Uterus (tissue), 4 donors: ENCODE data around the gene OVOL3. TPM values are rescaled to one million over a fixed set of nuclear protein-coding genes. Genes with fewer than 3 reads are reported as not detected.
"Not testable (repeated sequence)": the region's sequence is repeated elsewhere in the genome, so short reads cannot be mapped to it uniquely, and the experiment has no call there.

Experiments
- DNase-seq, 2 donors: peaks; one replicate each; pipeline ENCODE4 v3.0.0-alpha.2; 2019 to 2020
- H3K27ac ChIP-seq, 2 donors: fragments of 200-600 bp; sonication (generic); 1 replicate in 1 of 2; 2 replicates in 1 of 2; pipeline ENCODE4 v1.5.1; 2016 to 2018
- H3K27me3 ChIP-seq, 2 donors: fragments of 200-600 bp; sonication (generic); one replicate each; pipeline ENCODE4 v1.5.1; 2018 to 2019; ENCODE audit warnings: control low read depth in 1 of 2
- H3K36me3 ChIP-seq, 2 donors: fragments of 200-600 bp; sonication (generic); one replicate each; pipeline ENCODE4 v1.5.1; 2019; ENCODE audit warnings: control low read depth in 1 of 2
- H3K4me1 ChIP-seq, 2 donors: fragments of 200-600 bp; sonication (generic); one replicate each; pipeline ENCODE4 v1.5.1; 2018 to 2019; ENCODE audit warnings: control low read depth in 1 of 2
- H3K4me3 ChIP-seq, 2 donors: fragments of 200-600 bp; sonication (generic); 1 replicate in 1 of 2; 2 replicates in 1 of 2; pipeline ENCODE4 v1.5.1; 2018 to 2019; ENCODE audit warnings: mild to moderate bottlenecking in 1 of 2
- H3K9me3 ChIP-seq, 2 donors: fragments of 200-600 bp; sonication (generic); one replicate each; pipeline ENCODE4 v1.5.1; 2019; ENCODE audit warnings: control low read depth in 1 of 2
- POLR2A ChIP-seq, 2 donors: fragments of 450-650 bp; IDR thresholded peaks; one replicate each; pipeline ENCODE4 v1.6.1; 2016; ENCODE audit warnings: antibody characterized with exemption in 2 of 2, mild to moderate bottlenecking in 1 of 2, moderate library complexity in 1 of 2
- intact Hi-C: fragments of 100-400 bp; cut with DNase I; formaldehyde crosslinking; loops from one replicate; pipeline ENCODE4 v1.15.1; 2023; ENCODE audit warnings: low total_unique reads
- total RNA-seq, 4 donors: library from RNA; depleted of rRNA in 3 of 4; stranded (reverse); fragments of >200 nt in 3 of 4; gene quantifications; one replicate each; pipeline versions ENCODE4 v1.1.0 to v1.2.4, GENCODE V29; 2014 to 2023
- TF ChIP-seq, protein P1 (sequence below), 4 experiments: fragments of 200-600 bp in 2 of 4; fragments of 450-650 bp in 2 of 4; sonication (generic) in 2 of 4; IDR thresholded peaks; one replicate each; pipeline ENCODE4 v1.5.1; 2016 to 2019; ENCODE audit warnings: antibody characterized with exemption in 4 of 4, mild to moderate bottlenecking in 2 of 4, moderate library complexity in 1 of 4
- donor health status: DM: yes; HTN: yes; CAD: no.

Gene OVOL3
- total RNA-seq: not detected

DNA sequence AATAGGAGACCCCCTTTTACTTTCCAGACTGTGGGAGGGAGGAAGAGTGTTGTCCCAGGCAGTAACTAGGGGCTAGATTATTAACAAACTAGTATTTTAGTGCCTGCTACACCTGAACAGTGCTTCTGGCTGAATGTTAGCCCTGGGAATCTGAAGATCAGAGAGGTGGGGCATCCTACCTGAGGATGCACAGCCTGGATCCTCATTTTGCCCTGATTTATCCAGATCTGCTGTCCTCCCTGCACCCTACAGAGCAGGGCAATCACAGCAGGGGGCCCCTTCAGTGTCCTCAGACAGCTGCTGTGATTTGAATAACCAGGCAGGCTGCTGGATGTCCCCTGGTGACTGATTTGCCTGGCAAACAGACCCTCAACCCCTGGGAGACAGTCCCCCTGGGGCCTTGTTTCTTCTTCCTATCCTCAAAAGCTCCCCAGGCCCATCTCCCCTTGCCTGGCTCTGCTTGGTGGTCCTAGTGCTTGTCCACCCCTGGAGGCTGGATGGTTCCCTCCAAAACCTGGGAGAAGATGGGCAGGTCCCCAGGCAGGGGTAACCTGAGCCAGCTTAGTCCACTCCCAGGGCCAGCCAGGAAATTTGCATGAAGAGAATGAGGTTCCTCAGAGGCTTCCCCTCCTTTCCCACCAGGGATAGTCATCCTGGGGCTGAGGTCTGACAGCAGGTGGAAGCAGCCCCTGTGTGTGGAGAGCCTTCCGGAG is at the start of gene OVOL3:
Gene OVOL3, plus strand, starts transcription at position 657 of the 713 bp plus-strand sequence. CDS start 60 bp downstream, outside the sequence.
- intact Hi-C loops: loop anchor here (10.0 kb wide), 1 partner anchor 56 kb away; the partner anchor contains the start of genes THAP8 and WDR62

GRCh38 chr19:36061367-36061766 is 49.6 kb upstream of the OVOL3 start:
- Histone ChIP-seq H3K4me1 (no peaks in the 10 kb centered on the region), H3K27ac (no peak overlapping the region), H3K27me3 (no peaks in the 10 kb centered on the region), H3K4me3 (no peak overlapping the region), H3K9me3 (no peaks in the 10 kb centered on the region), H3K36me3 (no peaks in the 10 kb centered on the region)
- intact Hi-C loops: no loop called here
- DNase-seq: no peak
- no peak for TF ChIP-seq POLR2A (IDR thresholded peaks at IDR 0.05)
- TF ChIP-seq, protein P1, sequence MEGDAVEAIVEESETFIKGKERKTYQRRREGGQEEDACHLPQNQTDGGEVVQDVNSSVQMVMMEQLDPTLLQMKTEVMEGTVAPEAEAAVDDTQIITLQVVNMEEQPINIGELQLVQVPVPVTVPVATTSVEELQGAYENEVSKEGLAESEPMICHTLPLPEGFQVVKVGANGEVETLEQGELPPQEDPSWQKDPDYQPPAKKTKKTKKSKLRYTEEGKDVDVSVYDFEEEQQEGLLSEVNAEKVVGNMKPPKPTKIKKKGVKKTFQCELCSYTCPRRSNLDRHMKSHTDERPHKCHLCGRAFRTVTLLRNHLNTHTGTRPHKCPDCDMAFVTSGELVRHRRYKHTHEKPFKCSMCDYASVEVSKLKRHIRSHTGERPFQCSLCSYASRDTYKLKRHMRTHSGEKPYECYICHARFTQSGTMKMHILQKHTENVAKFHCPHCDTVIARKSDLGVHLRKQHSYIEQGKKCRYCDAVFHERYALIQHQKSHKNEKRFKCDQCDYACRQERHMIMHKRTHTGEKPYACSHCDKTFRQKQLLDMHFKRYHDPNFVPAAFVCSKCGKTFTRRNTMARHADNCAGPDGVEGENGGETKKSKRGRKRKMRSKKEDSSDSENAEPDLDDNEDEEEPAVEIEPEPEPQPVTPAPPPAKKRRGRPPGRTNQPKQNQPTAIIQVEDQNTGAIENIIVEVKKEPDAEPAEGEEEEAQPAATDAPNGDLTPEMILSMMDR (IDR thresholded peaks at IDR 0.05): no peak

More for the DNA sequence above, at the start of gene OVOL3:
- Histone ChIP-seq H3K9me3 (no peaks in the 10 kb centered on the region), H3K4me3 (no peak within 1 kb of the TSS), H3K4me1 (peaks cover 0 to 8% of the 10 kb centered on the region in 2 donors), H3K27ac (no peak within 1 kb of the TSS), H3K27me3 (no peaks in the 10 kb centered on the region), H3K36me3 (no peaks in the 10 kb centered on the region)
- TF ChIP-seq POLR2A (IDR thresholded peaks at IDR 0.05): no peak
- TF ChIP-seq, protein P1 (IDR thresholded peaks at IDR 0.05): no peak
- no peak for DNase-seq

DNA sequence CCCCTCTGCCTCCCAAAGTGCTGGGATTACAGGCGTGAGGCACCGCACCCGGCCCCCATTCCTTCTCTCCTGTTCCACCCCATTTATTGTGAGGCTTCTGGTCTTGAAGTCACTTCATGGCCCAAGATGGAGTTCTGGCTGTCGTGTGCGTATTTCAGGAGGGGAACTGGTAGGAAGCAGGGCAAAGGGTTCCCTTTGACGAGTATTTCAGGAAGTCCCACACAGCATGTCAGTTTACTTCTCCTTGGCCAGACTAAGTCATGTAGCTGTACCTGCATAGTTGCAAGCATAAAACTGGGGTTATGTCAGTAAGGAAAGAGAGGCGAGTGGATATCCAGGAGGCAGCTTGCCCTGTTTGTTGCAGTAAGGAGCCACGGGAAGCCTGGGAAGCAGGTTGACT is 46.1 kb upstream of the OVOL3 start:
- H3K27ac ChIP-seq: no peak overlapping the region
- no peak for TF ChIP-seq POLR2A (IDR thresholded peaks at IDR 0.05)
- TF ChIP-seq, protein P1 (IDR thresholded peaks at IDR 0.05): no peak
- DNase-seq: no peak
- no peak overlapping the region for H3K4me3 ChIP-seq
- no peaks in the 10 kb centered on the region for H3K36me3 ChIP-seq
- no peaks in the 10 kb centered on the region for H3K4me1 ChIP-seq
- intact Hi-C loops: no loop called here
- H3K27me3 ChIP-seq: no peaks in the 10 kb centered on the region
- no peaks in the 10 kb centered on the region for H3K9me3 ChIP-seq

GRCh38 chr19:36067681-36068080 is 43.3 kb upstream of the OVOL3 start:
- Histone ChIP-seq H3K4me3 (no peak overlapping the region), H3K27me3 (no peaks in the 10 kb centered on the region), H3K36me3 (no peaks in the 10 kb centered on the region), H3K9me3 (no peaks in the 10 kb centered on the region), H3K4me1 (no peaks in the 10 kb centered on the region), H3K27ac (no peak overlapping the region)
- DNase-seq: no peak
- no peak for TF ChIP-seq POLR2A (IDR thresholded peaks at IDR 0.05)
- TF ChIP-seq, protein P1 (IDR thresholded peaks at IDR 0.05): no peak
- intact Hi-C loops: no loop called here

DNA sequence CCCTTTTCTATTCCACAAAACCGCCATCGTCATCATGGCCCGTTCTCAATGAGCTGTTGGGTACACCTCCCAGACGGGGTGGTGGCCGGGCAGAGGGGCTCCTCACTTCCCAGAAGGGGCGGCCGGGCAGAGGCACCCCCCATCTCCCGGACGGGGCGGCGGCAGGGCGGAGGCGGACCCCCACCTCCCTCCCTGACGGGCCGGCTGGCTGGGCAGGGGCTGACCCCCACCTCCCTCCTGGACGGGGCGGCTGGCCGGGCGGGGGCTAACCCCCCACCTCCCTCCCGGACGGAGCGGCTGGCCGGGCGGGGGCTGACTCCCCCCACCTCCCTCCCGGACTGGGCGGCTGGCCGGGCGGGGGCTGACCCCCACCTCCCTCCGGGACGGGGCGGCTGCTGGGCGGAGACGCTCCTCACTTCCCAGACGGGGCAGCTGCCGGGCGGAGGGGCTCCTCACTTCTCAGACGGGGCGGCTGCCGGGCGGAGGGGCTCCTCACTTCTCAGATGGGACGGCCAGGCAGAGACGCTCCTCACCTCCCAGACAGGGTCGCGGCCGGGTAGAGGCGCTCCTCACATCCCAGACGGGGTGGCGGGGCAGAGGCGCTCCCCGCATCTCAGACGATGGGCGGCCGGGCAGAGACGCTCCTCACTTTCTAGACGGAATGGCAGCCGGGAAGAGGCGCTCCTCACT is 42.0 kb upstream of the OVOL3 start:
- H3K9me3 ChIP-seq, H3K27ac ChIP-seq, H3K27me3 ChIP-seq, DNase-seq, H3K36me3 ChIP-seq, H3K4me3 ChIP-seq, H3K4me1 ChIP-seq, intact Hi-C loops: not testable (repeated sequence)
